Measurements from ENCODE around the gene HTRA3. TPM values are rescaled to one million over a fixed set of nuclear protein-coding genes. Genes with fewer than 3 reads are reported as not detected.
A peak's percentile ranks its signal among the peaks of the same experiment; 100 is the strongest.

The HTRA3 gene
- polyA plus RNA-seq, 3 donors from 2014 or later: not detected

DNA sequence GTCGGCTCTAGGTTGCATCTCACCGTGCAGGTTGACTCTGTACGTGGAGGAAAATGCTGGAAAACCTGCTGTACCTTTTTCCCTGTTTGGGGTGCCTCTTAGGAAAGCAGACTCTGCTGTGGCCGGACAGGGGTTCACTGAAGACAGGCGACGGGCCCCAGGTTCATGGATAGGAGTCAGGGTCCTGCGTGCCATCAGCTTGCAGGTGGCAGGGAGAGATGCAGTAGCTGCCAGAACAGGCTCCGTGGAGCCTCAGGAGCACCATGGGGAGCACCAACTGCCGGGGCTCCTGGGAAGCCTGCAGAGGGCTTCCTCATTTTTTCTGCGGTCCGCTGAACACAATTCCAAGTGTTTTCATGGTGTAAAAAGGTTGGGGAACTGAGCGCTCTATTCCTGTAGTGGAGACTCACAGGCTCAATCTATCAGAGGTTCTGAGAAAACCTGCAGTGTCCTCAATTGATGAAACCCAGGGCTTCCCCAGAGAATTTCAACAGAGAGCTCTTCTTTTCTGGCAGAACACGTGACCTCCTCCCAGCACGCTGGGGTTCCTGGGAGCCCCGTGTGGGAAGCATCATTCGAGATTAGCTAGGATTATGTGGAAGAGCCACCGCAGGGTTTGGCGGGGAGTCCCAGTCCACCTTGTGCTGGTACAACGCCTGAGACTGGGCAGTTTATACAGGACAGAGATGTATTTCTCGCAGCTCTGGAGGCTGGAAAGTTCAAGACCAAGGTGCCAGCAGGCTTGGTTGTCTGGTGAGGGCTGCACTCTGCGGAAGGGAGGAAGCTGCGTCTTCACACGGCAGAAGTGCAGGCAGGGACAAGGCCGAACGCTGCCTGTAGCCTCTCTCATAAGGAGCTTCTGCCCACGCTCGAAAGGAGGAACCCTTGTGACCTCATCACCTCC is 1.6 kb downstream of the HTRA3 start:
- no peaks in the 10 kb centered on the region for H3K36me3 Mint-ChIP-seq
- no peak overlapping the region for H3K27ac Mint-ChIP-seq
- H3K4me3 Mint-ChIP-seq: no peak overlapping the region
- DNase-seq: no peak
- H3K4me1 Mint-ChIP-seq: no peaks in the 10 kb centered on the region
- H3K9me3 Mint-ChIP-seq: no peaks in the 10 kb centered on the region
- H3K27me3 Mint-ChIP-seq (ENCODE audit: low read depth in 3 of 3): peaks cover 2 to 12% (median 2%) of the 10 kb centered on the region in 3 donors

DNA sequence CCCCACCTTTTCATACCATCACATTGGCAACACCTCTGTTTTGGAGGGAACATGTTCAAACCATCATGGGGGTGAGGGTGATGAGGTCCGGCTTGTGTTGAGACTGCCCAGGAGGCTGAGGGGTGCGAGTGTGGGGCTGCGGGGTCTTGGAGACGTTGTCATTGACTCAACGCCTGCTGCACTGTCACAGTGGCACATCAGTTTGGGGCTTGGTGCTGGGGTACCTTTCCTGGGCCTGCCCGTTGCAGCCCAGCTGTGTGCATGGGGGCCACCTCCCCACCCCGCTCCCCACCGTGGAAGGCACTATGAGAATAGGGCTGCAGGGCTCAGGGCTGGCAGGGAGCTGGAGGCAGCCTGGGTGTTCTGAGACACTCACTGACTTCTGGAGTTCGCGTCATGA is 2.3 kb downstream of the HTRA3 start:
- Mint-ChIP-seq H3K9me3 (no peaks in the 10 kb centered on the region), H3K4me1 (no peaks in the 10 kb centered on the region), H3K4me3 (no peak overlapping the region), H3K27ac (no peak overlapping the region), H3K36me3 (no peaks in the 10 kb centered on the region), H3K27me3 (ENCODE audit: low read depth in 3 of 3) (peaks cover 2 to 12% (median 2%) of the 10 kb centered on the region in 3 donors)
- no peak for DNase-seq

GRCh38 chr4:8272472-8273428 is 3.2 kb downstream of the HTRA3 start:
- Mint-ChIP-seq H3K27me3 (ENCODE audit: low read depth in 3 of 3) (peaks cover 2 to 12% (median 2%) of the 10 kb centered on the region in 3 donors), H3K4me3 (no peak overlapping the region), H3K36me3 (no peaks in the 10 kb centered on the region), H3K9me3 (no peaks in the 10 kb centered on the region), H3K4me1 (no peaks in the 10 kb centered on the region), H3K27ac (no peak overlapping the region)
- DNase-seq: no peak

DNA sequence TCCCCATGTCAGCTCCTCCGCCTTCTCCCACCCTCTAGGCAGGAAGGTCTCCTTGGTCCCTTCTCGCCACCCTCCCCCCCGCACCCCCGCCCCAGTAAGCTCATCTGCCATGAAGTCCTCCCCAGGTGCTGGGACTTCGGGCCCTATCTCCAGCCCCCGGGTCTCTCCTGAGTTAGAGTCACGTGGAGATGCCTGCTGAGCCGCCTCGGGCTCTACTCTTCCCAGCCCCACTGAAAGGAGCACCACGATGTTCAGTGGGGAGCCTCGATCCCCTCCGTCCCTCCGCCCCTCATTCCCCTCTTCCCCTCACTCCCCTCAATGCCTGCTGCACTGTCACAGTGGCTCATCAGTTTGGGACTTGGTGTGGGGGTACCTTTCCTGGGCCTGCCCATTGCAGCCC is 3.9 kb downstream of the HTRA3 start:
- Mint-ChIP-seq H3K36me3 (no peaks in the 10 kb centered on the region), H3K27ac (no peak overlapping the region), H3K4me3 (no peak overlapping the region), H3K27me3 (ENCODE audit: low read depth in 3 of 3) (peaks cover 2 to 12% (median 2%) of the 10 kb centered on the region in 3 donors), H3K4me1 (no peaks in the 10 kb centered on the region), H3K9me3 (no peaks in the 10 kb centered on the region)
- DNase-seq: no peak

DNA sequence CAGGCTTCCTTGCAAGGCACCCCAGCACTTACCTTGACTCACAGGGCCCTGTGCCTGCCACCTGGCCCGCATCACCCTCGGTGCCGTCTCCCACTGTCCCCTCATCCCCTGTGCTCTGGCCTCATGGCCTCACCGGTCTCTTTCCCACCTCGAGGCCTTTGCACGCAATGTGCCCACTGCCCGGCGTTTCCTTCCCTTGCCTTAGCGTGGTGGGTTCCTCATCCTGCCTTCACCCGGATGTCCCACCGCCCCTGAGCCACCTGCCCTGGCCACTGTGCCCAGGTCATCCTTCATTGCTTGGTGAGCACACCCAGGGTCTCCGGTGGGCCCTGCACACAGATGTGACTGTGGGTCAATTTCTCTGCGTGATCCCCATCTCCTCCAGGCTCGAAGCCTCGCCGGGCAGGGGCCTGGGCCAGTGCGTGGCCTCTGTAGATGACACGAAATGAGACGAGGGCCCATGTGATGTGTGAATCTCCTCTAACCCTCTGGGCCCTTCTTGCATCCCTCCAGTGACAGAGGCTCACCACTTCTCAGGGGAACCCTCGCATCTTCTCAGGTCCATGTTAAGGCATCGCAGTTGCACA is 4.6 kb downstream of the HTRA3 start:
- H3K27ac Mint-ChIP-seq: no peak overlapping the region
- no peak overlapping the region for H3K4me3 Mint-ChIP-seq
- H3K4me1 Mint-ChIP-seq: peaks cover 0 to 4% of the 10 kb centered on the region in 2 donors
- H3K27me3 Mint-ChIP-seq (ENCODE audit: low read depth in 3 of 3): peaks cover under 1 to 6% (median 3%) of the 10 kb centered on the region in 3 donors
- no peaks in the 10 kb centered on the region for H3K9me3 Mint-ChIP-seq
- no peaks in the 10 kb centered on the region for H3K36me3 Mint-ChIP-seq
- DNase-seq: no peak

- Mint-ChIP-seq H3K27ac (no peak overlapping the region), H3K4me3 (no peak overlapping the region), H3K27me3 (ENCODE audit: low read depth in 3 of 3) (peaks cover 0 to 5% (median 3%) of the 10 kb centered on the region in 3 donors), H3K4me1 (peaks cover 0 to 6% of the 10 kb centered on the region in 2 donors), H3K9me3 (no peaks in the 10 kb centered on the region), H3K36me3 (no peaks in the 10 kb centered on the region)
- DNase-seq: no peak
Observed at GRCh38 chr4:8274765-8275547, 5.4 kb downstream of the HTRA3 start.

DNA sequence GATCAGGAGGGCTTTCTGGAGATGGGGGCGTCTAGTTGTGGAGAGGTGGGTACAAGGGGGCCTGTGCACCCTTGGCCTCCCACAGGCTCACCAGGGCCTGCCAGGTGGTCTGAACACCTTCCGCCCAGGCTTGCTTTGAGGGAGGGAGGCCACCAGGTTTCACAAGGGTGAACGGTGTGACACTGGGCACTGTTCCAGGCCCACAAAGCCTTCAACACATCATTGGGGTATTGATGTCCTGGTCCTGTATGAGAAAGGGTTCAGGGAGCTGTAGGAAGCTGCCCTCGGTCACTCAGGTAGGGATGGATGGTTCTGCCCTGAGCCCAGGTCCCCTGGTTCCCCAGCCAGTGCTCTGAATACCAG is 6.0 kb downstream of the HTRA3 start:
- no peak overlapping the region for H3K27ac Mint-ChIP-seq
- no peak overlapping the region for H3K4me3 Mint-ChIP-seq
- no peaks in the 10 kb centered on the region for H3K9me3 Mint-ChIP-seq
- no peaks in the 10 kb centered on the region for H3K36me3 Mint-ChIP-seq
- peaks cover 0 to 5% (median 3%) of the 10 kb centered on the region in 3 donors for H3K27me3 Mint-ChIP-seq (ENCODE audit: low read depth in 3 of 3)
- no peak for DNase-seq
- H3K4me1 Mint-ChIP-seq: peaks cover 0 to 6% of the 10 kb centered on the region in 2 donors

DNA sequence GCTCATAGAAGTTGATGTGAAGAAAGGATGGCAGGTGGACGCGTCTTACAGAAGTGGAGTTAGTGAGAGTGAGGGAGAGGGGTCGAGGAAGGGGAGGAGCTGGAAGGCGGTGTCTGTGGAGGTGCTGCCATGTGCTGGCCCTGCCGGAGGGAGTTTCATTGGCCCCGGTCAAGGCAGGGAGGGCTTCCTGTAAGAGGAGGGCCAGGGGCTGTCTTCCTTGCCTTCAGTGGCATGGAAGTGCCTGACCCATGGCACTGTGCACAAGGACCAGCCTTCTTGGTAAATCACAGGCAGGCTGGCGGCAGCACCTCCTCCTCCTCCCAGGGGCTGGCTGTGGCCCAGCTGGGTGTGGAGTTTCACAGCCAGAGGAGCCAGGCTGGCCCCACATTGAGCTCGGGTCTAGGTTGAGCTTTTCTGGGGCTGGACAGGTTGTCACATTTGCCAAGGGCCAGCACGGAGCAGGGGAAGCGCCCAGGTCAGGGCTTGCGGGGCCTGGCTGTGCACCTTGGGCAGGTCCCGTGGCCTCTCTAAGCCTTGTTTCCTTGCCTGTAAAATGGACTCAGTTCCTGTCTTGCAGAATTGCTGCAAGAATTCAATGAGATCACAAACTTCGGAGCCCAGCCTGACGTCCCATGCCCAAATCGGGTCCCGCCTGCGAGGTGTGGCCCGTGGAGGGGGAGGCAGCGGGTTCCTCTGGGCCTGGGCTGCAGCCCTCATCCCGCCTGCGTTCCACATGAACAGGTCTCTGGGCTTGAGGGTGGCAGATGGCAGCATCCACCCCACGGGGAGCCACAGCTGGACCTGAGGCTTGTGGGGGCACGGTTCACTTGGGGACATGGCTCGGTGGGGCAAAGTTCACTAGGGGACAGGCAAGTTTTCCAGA is 7.0 kb downstream of the HTRA3 start:
- Mint-ChIP-seq H3K27me3 (ENCODE audit: low read depth in 3 of 3) (peaks cover 0 to 3% (median 3%) of the 10 kb centered on the region in 3 donors), H3K36me3 (no peaks in the 10 kb centered on the region), H3K4me1 (peaks cover 0 to 6% of the 10 kb centered on the region in 2 donors), H3K9me3 (no peaks in the 10 kb centered on the region), H3K27ac (no peak overlapping the region), H3K4me3 (no peak overlapping the region)
- DNase-seq: no peak

- Mint-ChIP-seq H3K27ac (no peak overlapping the region), H3K9me3 (no peaks in the 10 kb centered on the region), H3K36me3 (no peaks in the 10 kb centered on the region), H3K27me3 (ENCODE audit: low read depth in 3 of 3) (peaks cover 0 to 3% (median 0%) of the 10 kb centered on the region in 3 donors), H3K4me1 (peaks cover 0 to 6% of the 10 kb centered on the region in 2 donors), H3K4me3 (no peak overlapping the region)
- DNase-seq: no peak
Observed at GRCh38 chr4:8277356-8278008, 7.9 kb downstream of the HTRA3 start.

GRCh38 chr4:8278009-8278395 is 8.4 kb downstream of the HTRA3 start:
- Mint-ChIP-seq H3K36me3 (no peaks in the 10 kb centered on the region), H3K27me3 (ENCODE audit: low read depth in 3 of 3) (peaks cover 0 to 3% (median 1%) of the 10 kb centered on the region in 3 donors), H3K27ac (no peak overlapping the region), H3K4me1 (peaks cover 0 to 6% of the 10 kb centered on the region in 2 donors), H3K9me3 (no peaks in the 10 kb centered on the region), H3K4me3 (no peak overlapping the region)
- DNase-seq: no peak

DNA sequence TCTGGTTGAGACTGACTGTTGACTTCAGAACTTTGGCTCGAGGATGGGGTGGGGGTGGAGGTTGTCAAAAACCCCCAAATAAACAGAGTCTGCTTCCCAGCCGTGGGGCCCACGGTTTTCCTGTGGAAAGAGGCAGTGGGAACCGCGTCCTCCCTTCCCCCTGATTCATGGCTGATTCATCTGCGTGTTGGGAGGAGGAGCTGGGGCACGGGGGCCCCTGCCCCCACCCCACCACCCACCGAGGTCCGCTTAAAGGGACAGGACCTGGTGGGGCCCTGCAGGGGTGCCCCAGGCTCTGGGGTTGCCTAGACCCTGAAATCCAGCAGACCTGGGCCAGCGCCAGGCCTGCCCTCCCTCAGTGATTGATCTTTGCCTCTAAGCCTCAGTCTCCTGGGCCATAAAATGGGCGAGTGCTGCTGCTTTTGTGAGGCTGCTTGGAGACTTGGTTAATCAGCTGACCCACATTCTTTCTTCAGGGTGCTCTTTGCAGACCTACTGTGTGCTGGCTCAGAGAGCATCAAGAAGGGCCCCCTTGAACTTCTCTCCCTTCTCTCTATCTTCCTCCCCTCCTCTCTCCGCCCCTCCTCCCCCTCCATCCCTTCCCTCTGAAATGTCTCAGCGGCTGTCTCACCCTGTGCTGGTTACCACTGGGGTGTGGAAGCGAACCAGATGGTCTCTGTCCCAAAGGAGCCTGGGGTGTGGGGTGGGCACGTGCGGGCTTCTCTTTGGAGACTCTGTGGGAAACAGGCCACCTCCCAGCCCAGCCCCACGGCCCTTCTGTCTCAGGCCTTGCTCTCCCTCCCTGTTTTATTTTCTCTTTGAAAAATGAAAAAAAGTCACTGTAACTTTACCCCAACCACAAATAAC is 9.1 kb downstream of the HTRA3 start:
- peak overlapping the region in 2 of 6 donors; percentile 39 to 45 for H3K27ac Mint-ChIP-seq

More for the DNA sequence above, 9.1 kb downstream of the HTRA3 start:
- DNase-seq: no peak
- Mint-ChIP-seq H3K27me3 (ENCODE audit: low read depth in 3 of 3) (peaks cover 0 to 3% (median 2%) of the 10 kb centered on the region in 3 donors), H3K36me3 (no peaks in the 10 kb centered on the region), H3K4me1 (peaks cover 0 to 6% of the 10 kb centered on the region in 2 donors), H3K4me3 (no peak overlapping the region), H3K9me3 (no peaks in the 10 kb centered on the region)
